IMR-90 (cell line): Measurements from ENCODE around the gene CYLC2. TPM values are rescaled to one million over a fixed set of nuclear protein-coding genes. Genes with fewer than 3 reads are reported as not detected.

Source experiments
- ATAC-seq: fragments of 200-7000 bp; cut with Tn5 transposase; 2 replicates; pipeline ENCODE4 v1.9.1; 2020; ENCODE audit warnings: low read depth, mild to moderate bottlenecking, moderate library complexity
- BruUV-seq: library from RNA; stranded (reverse); fragments of 400-500 nt; replicated peaks from 2 replicates; lab custom pipeline; 2021; lab: Mats Ljungman, UMichigan
- CTCF ChIA-PET: fragments of 300-600 bp; formaldehyde crosslinking; extraction: SDS; loops from one replicate; lab custom pipeline; 2021; ENCODE audit warnings: antibody characterized with exemption; lab: Yijun Ruan, JAX
- POLR2A ChIA-PET: fragments of 300-600 bp; sonication (Branson Sonifier 250); formaldehyde crosslinking; loops from one replicate; lab custom pipeline; 2022; ENCODE audit warnings: antibody characterized with exemption; ENCODE audit not compliant: unreplicated experiment; lab: Charles Lee
- DNase-seq: peaks from one replicate; pipeline ENCODE4 v3.0.0; 2013
- H2AFZ ChIP-seq: replicated peaks from 2 replicates; pipeline ENCODE3; 2013; ENCODE audit warnings: low read length, mild to moderate bottlenecking; ENCODE audit not compliant: poor library complexity
- H2AK5ac ChIP-seq: 2 replicates; pipeline ENCODE4 v1.6.1; 2013; ENCODE audit warnings: low read depth, low read length, inconsistent platforms
- H2AK9ac ChIP-seq: replicated peaks from 2 replicates; pipeline ENCODE3; 2013; ENCODE audit warnings: mild to moderate bottlenecking, low read depth, low read length, moderate library complexity; ENCODE audit not compliant: poor library complexity
- H2BK120ac ChIP-seq: 2 replicates; pipeline ENCODE4 v1.6.1; 2013; ENCODE audit warnings: low read depth, low read length, inconsistent platforms
- H2BK15ac ChIP-seq: 3 replicates; pipeline ENCODE4 v1.6.1; 2013; ENCODE audit warnings: low read depth, low read length, inconsistent platforms
- H2BK20ac ChIP-seq: 2 replicates; pipeline ENCODE4 v1.6.1; 2013; ENCODE audit warnings: low read depth, mild to moderate bottlenecking, inconsistent platforms, low read length, moderate library complexity
- H2BK5ac ChIP-seq: 2 replicates; pipeline ENCODE4 v1.6.1; 2013; ENCODE audit warnings: mild to moderate bottlenecking, low read depth, low read length, inconsistent platforms; ENCODE audit not compliant: poor library complexity, severe bottlenecking
- H3K14ac ChIP-seq: replicated peaks from 2 replicates; pipeline ENCODE4 v1.6.1; 2013; ENCODE audit warnings: low read depth, low read length, inconsistent platforms
- H3K18ac ChIP-seq: 2 replicates; pipeline ENCODE4 v1.6.1; 2013; ENCODE audit warnings: low read depth, low read length, control low read depth
- H3K23ac ChIP-seq: 2 replicates; pipeline ENCODE4 v1.6.1; 2013; ENCODE audit warnings: low read depth, low read length, inconsistent platforms
- H3K27ac ChIP-seq: 2 replicates; pipeline ENCODE4 v1.5.1; 2013; ENCODE audit warnings: mild to moderate bottlenecking, control low read depth, low read length; ENCODE audit not compliant: insufficient read depth
- H3K27me3 ChIP-seq: 2 replicates; pipeline ENCODE4 v1.6.1; 2013; ENCODE audit warnings: low read length; ENCODE audit not compliant: control insufficient read depth, insufficient read depth
- H3K36me3 ChIP-seq: 2 replicates; pipeline ENCODE4 v1.6.1; 2013; ENCODE audit warnings: low read length, mixed read lengths; ENCODE audit not compliant: control insufficient read depth, insufficient read depth
- H3K4ac ChIP-seq: 2 replicates; pipeline ENCODE4 v1.6.1; 2013; ENCODE audit warnings: low read depth, low read length, inconsistent platforms
- H3K4me1 ChIP-seq: 2 replicates; pipeline ENCODE4 v1.6.1; 2013; ENCODE audit warnings: low read length, mixed read lengths; ENCODE audit not compliant: control insufficient read depth, insufficient read depth
- H3K4me2 ChIP-seq: 2 replicates; pipeline ENCODE4 v1.6.1; 2013; ENCODE audit warnings: low read depth, mild to moderate bottlenecking, control low read depth, low read length, moderate library complexity
- H3K4me3 ChIP-seq: 2 replicates; pipeline ENCODE4 v1.5.1; 2013; ENCODE audit warnings: low read depth, mild to moderate bottlenecking, control low read depth, low read length, moderate library complexity; ENCODE audit not compliant: insufficient read depth
- H3K56ac ChIP-seq: 2 replicates; pipeline ENCODE4 v1.6.1; 2013; ENCODE audit warnings: low read length, inconsistent platforms; ENCODE audit not compliant: insufficient read depth; ENCODE audit errors: extremely low read depth
- H3K79me1 ChIP-seq, 2 experiments: 2 replicates each; pipeline ENCODE4 v1.6.1; 2013; ENCODE audit warnings: low read length in 2 of 2, inconsistent platforms in 1 of 2, low read depth in 1 of 2
- H3K9ac ChIP-seq: 2 replicates; pipeline ENCODE4 v1.6.1; 2013; ENCODE audit warnings: low read depth, low read length, control low read depth
- H3K9me1 ChIP-seq: 2 replicates; pipeline ENCODE4 v1.6.1; 2013; ENCODE audit warnings: low read length, inconsistent platforms; ENCODE audit not compliant: insufficient read depth
- H3K9me3 ChIP-seq: 2 replicates; pipeline ENCODE4 v1.6.1; 2013; ENCODE audit warnings: low read length; ENCODE audit not compliant: control insufficient read depth, insufficient read depth
- H4K20me1 ChIP-seq: 2 replicates; pipeline ENCODE4 v1.6.1; 2013; ENCODE audit warnings: low read length, inconsistent platforms; ENCODE audit not compliant: insufficient read depth
- H4K5ac ChIP-seq: 2 replicates; pipeline ENCODE4 v1.6.1; 2013; ENCODE audit warnings: mild to moderate bottlenecking, low read depth, low read length, control low read depth
- H4K8ac ChIP-seq, 2 experiments: 2 replicates each; pipeline ENCODE4 v1.6.1; 2013; ENCODE audit warnings: low read depth in 2 of 2, low read length in 2 of 2, control low read depth in 1 of 2, inconsistent platforms in 1 of 2
- H4K91ac ChIP-seq: 2 replicates; pipeline ENCODE4 v1.6.1; 2013; ENCODE audit warnings: low read depth, low read length, inconsistent platforms; ENCODE audit not compliant: insufficient read depth
- BHLHE40 ChIP-seq: fragments of 150-350 bp; IDR thresholded peaks from 2 replicates; pipeline ENCODE4 v1.6.1; 2016; ENCODE audit warnings: mild to moderate bottlenecking, low read depth, low read length
- CEBPB ChIP-seq: IDR thresholded peaks from 2 replicates; pipeline ENCODE4 v1.6.1; 2012; ENCODE audit warnings: low read depth, low read length, improper control_type of control experiment
- CHD1 ChIP-seq: IDR thresholded peaks from 2 replicates; pipeline ENCODE4 v1.6.1; 2012; ENCODE audit warnings: low read depth, low read length, improper control_type of control experiment
- ELK1 ChIP-seq: fragments of 150-350 bp; IDR thresholded peaks from 2 replicates; pipeline ENCODE4 v1.6.1; 2016; ENCODE audit warnings: low read depth, mild to moderate bottlenecking, low read length, moderate library complexity, borderline replicate concordance
- FOS ChIP-seq: fragments of 150-350 bp; IDR thresholded peaks from 2 replicates; pipeline ENCODE4 v1.6.1; 2016; ENCODE audit warnings: low read depth, low read length
- MAFK ChIP-seq: IDR thresholded peaks from 2 replicates; pipeline ENCODE4 v1.6.1; 2012; ENCODE audit warnings: low read depth, low read length, improper control_type of control experiment
- MAZ ChIP-seq: IDR thresholded peaks from 2 replicates; pipeline ENCODE4 v1.6.1; 2012; ENCODE audit warnings: low read depth, mild to moderate bottlenecking, low read length, improper control_type of control experiment, moderate library complexity, borderline replicate concordance
- MXI1 ChIP-seq: IDR thresholded peaks from 2 replicates; pipeline ENCODE4 v1.6.1; 2012; ENCODE audit warnings: low read depth, mild to moderate bottlenecking, low read length, moderate library complexity, borderline replicate concordance
- NFE2L2 ChIP-seq: fragments of 150-350 bp; IDR thresholded peaks from 2 replicates; pipeline ENCODE4 v1.6.1; 2016; ENCODE audit warnings: low read depth, mild to moderate bottlenecking, low read length
- RCOR1 ChIP-seq: IDR thresholded peaks from 2 replicates; pipeline ENCODE4 v1.6.1; 2012; ENCODE audit warnings: mild to moderate bottlenecking, low read length, improper control_type of control experiment; ENCODE audit not compliant: insufficient replicate concordance
- WGBS, 2 experiments: methylation state at CpG; one replicate each; pipeline versions ENCODE4 v1.1.5 to v1.1.7; 2013; ENCODE audit warnings: missing lambda C conversion rate in 2 of 2; ENCODE audit not compliant: insufficient read length in 1 of 2; ENCODE audit errors: extremely low coverage in 2 of 2; 5-methylcytosine and 5-hydroxymethylcytosine counted together
- dilution Hi-C: fragments of 300-500 bp; cut with HindIII; formaldehyde crosslinking; loops from one replicate; pipeline ENCODE4 v1.14.3; 2018; ENCODE audit warnings: low sequenced_read_pairs; ENCODE audit not compliant: unreplicated experiment
- in situ Hi-C: fragments of 300-500 bp; cut with MboI; formaldehyde crosslinking; loops from 3 replicates; pipeline ENCODE4 v1.14.3; 2019; ENCODE audit warnings: low sequenced_read_pairs, inconsistent platforms, mixed read lengths
- intact Hi-C: fragments of 100-400 bp; cut with micrococcal nuclease; formaldehyde crosslinking; loops from 2 replicates; pipeline ENCODE4 v1.10.0; 2022
- polyA plus RNA-seq, 3 experiments: library from polyadenylated mRNA; depleted of rRNA; stranded (reverse); fragments of >200 nt; gene quantifications; 2 replicates each; pipeline ENCODE4 v1.2.3, GENCODE V29; 2012; ENCODE audit warnings: low replicate concordance in 1 of 3
- total RNA-seq: library from RNA; depleted of rRNA; stranded (reverse); fragments of >200 nt; gene quantifications from 2 replicates; pipeline ENCODE4 v1.2.3, GENCODE V29; 2012

The CYLC2 gene
- total and polyA plus RNA-seq, 2 of the 4 experiments (the other 2 are of a cell fraction): not detected

- no TSS peak for BruUV-seq
- TF ChIP-seq CHD1 (no peak), MXI1 (no peak), RCOR1 (no peak), ELK1 (no peak), NFE2L2 (no peak), BHLHE40 (no peak), MAZ (no peak), FOS (no peak), CEBPB (no peak), MAFK (no peak)
- DNase-seq (no peak), ATAC-seq (no peak)
- no peak overlapping the region for H3K23ac ChIP-seq
- no peak overlapping the region for H4K8ac ChIP-seq
- CTCF ChIA-PET: no interaction called here
- no peak overlapping the region for H2BK20ac ChIP-seq
- no peak overlapping the region for H3K18ac ChIP-seq
- no peak overlapping the region for H3K4ac ChIP-seq
- no peak overlapping the region for H4K5ac ChIP-seq
- no peaks in the 10 kb centered on the region for H3K9me1 ChIP-seq
- no peak overlapping the region for H2AK9ac ChIP-seq
- no peaks in the 10 kb centered on the region for H3K27me3 ChIP-seq
- in situ Hi-C loops (no loop called here), intact Hi-C loops (no loop called here), dilution Hi-C loops (no loop called here)
- no peak overlapping the region for H2BK15ac ChIP-seq
- H2BK5ac ChIP-seq: no peak overlapping the region
- H3K4me2 ChIP-seq: no peak overlapping the region
- peaks cover 13% of the 10 kb centered on the region for H3K9me3 ChIP-seq
- POLR2A ChIA-PET: no interaction called here
- WGBS, 2 experiments: 44% methylated on average over 3 of the region's 4 CpGs; no CpG with 5 or more reads in 1 of the 2 experiments
- no peak overlapping the region for H3K14ac ChIP-seq
- H3K27ac ChIP-seq: no peak overlapping the region
- H3K4me3 ChIP-seq: no peak overlapping the region
- no peak overlapping the region for H3K56ac ChIP-seq
- no peak overlapping the region for H4K91ac ChIP-seq
- no peaks in the 10 kb centered on the region for H3K4me1 ChIP-seq
- no peaks in the 10 kb centered on the region for H4K20me1 ChIP-seq
- no peaks in the 10 kb centered on the region for H3K36me3 ChIP-seq
- H2BK120ac ChIP-seq: no peak overlapping the region
- H2AK5ac ChIP-seq: no peak overlapping the region
- no peak overlapping the region for H3K9ac ChIP-seq
- H3K79me1 ChIP-seq: no peaks in the 10 kb centered on the region
- no peak overlapping the region for H2AFZ ChIP-seq
These were observed 19.9 kb upstream of the CYLC2 start for GRCh38 chr9:102975251-102975650.
